Endometrial microvascular endothelial cells (primary cell): Measurements from ENCODE around the gene LDHAL6A. TPM values are rescaled to one million over a fixed set of nuclear protein-coding genes. Genes with fewer than 3 reads are reported as not detected.

ENCODE experiments used
- in situ Hi-C: cut with HindIII; loops from 2 replicates; pipeline ENCODE4 v1.10.0; 2017; ENCODE audit warnings: low sequenced_read_pairs, low pct_unique_long_range_greater_than_20kb; ENCODE audit errors: inconsistent ontology term
- total RNA-seq: library from RNA; depleted of rRNA; stranded (reverse); fragments of >200 nt; gene quantifications from one replicate; pipeline ENCODE4 v1.2.3, GENCODE V29; 2015; ENCODE audit errors: inconsistent ontology term

Gene LDHAL6A
- total RNA-seq, 1 donor from 2014 or later: not detected

- in situ Hi-C loops: no loop called here
Measured at GRCh38 chr11:18485913-18486528, 30.4 kb downstream of the LDHAL6A start.

GRCh38 chr11:18490319-18490718 lies 34.7 kb downstream of the LDHAL6A start:
- in situ Hi-C loops: no loop called here

GRCh38 chr11:18490736-18491485 lies 35.3 kb downstream of the LDHAL6A start:
- in situ Hi-C loops: no loop called here

- in situ Hi-C loops: no loop called here
Measured at GRCh38 chr11:18491924-18492323, 36.3 kb downstream of the LDHAL6A start.

GRCh38 chr11:18492888-18493287 lies 37.2 kb downstream of the LDHAL6A start:
- in situ Hi-C loops: no loop called here

GRCh38 chr11:18493310-18493709 lies 37.7 kb downstream of the LDHAL6A start:
- in situ Hi-C loops: no loop called here

GRCh38 chr11:18495271-18495670 lies 39.6 kb downstream of the LDHAL6A start:
- in situ Hi-C loops: no loop called here

- in situ Hi-C loops: no loop called here
Measured at GRCh38 chr11:18495703-18496102, 40.0 kb downstream of the LDHAL6A start.

- in situ Hi-C loops: no loop called here
Measured at GRCh38 chr11:18498039-18498438, 42.4 kb downstream of the LDHAL6A start.

GRCh38 chr11:18501629-18502028 lies 46.0 kb downstream of the LDHAL6A start:
- in situ Hi-C loops: no loop called here

- in situ Hi-C loops: no loop called here
Measured at GRCh38 chr11:18502352-18502751, 46.7 kb downstream of the LDHAL6A start.

- in situ Hi-C loops: no loop called here
Measured at GRCh38 chr11:18521122-18521521, 65.5 kb downstream of the LDHAL6A start.

- in situ Hi-C loops: no loop called here
Measured at GRCh38 chr11:18522388-18522787, 66.7 kb downstream of the LDHAL6A start.

- in situ Hi-C loops: no loop called here
Measured at GRCh38 chr11:18523084-18523483, 67.4 kb downstream of the LDHAL6A start.

GRCh38 chr11:18524248-18524647 lies 68.6 kb downstream of the LDHAL6A start:
- in situ Hi-C loops: no loop called here

GRCh38 chr11:18526130-18526520 lies 70.5 kb downstream of the LDHAL6A start:
- in situ Hi-C loops: no loop called here

- in situ Hi-C loops: no loop called here
Measured at GRCh38 chr11:18526521-18527296, 71.1 kb downstream of the LDHAL6A start, which contains the start of gene TSG101. Gene TSG101, minus strand, starts transcription at chr11:18526942. Its CDS starts 126 bp downstream, at chr11:18526816.

GRCh38 chr11:18527512-18527911 lies 71.9 kb downstream of the LDHAL6A start:
- in situ Hi-C loops: no loop called here
